Measurements from ENCODE around the gene CAMK1. TPM values are rescaled to one million over a fixed set of nuclear protein-coding genes. Genes with fewer than 3 reads are reported as not detected.
"Not testable (repeated sequence)": the region's sequence is repeated elsewhere in the genome, so short reads cannot be mapped to it uniquely, and the experiment has no call there.

Gene CAMK1
- total RNA-seq, 1 donor from 2014 or later, result 24.6 TPM

GRCh38 chr3:9777694-9778021 is 7.9 kb upstream of the CAMK1 start:
- no peak for ATAC-seq
- no peak for DNase-seq (ENCODE audit: low spot score)

- ATAC-seq, result no peak
These were observed 7.3 kb upstream of the CAMK1 start for GRCh38 chr3:9776896-9777693.

GRCh38 chr3:9771007-9771406 is 1.3 kb upstream of the CAMK1 start:
- not testable (repeated sequence) for ATAC-seq; DNase-seq (ENCODE audit: low spot score)

More at GRCh38 chr3:9776896-9777693, 7.3 kb upstream of the CAMK1 start:
- DNase-seq (ENCODE audit: low spot score), result no peak

GRCh38 chr3:9770276-9770812 is 597 bp upstream of the CAMK1 start:
- peak; percentile 99 for DNase-seq (ENCODE audit: low spot score)

GRCh38 chr3:9769012-9769411 is 735 bp downstream of the CAMK1 start:
- ATAC-seq (no peak), DNase-seq (ENCODE audit: low spot score) (no peak)

More at GRCh38 chr3:9770276-9770812, 597 bp upstream of the CAMK1 start:
- ATAC-seq, result peak; percentile 64

- no peak for DNase-seq (ENCODE audit: low spot score)
- no peak for ATAC-seq
These were observed 1.5 kb downstream of the CAMK1 start for GRCh38 chr3:9768141-9768775.

GRCh38 chr3:9767418-9767817 is 2.3 kb downstream of the CAMK1 start:
- no peak for ATAC-seq

GRCh38 chr3:9765865-9766264 is 3.9 kb downstream of the CAMK1 start:
- DNase-seq (ENCODE audit: low spot score), result no peak

More at GRCh38 chr3:9767418-9767817, 2.3 kb downstream of the CAMK1 start:
- DNase-seq (ENCODE audit: low spot score), result no peak

GRCh38 chr3:9762871-9763270 is 6.9 kb downstream of the CAMK1 start:
- DNase-seq (ENCODE audit: low spot score), result no peak
- ATAC-seq, result no peak

More at GRCh38 chr3:9765865-9766264, 3.9 kb downstream of the CAMK1 start:
- no peak for ATAC-seq

- no peak for DNase-seq (ENCODE audit: low spot score)
- ATAC-seq, result no peak
These were observed 7.8 kb downstream of the CAMK1 start for GRCh38 chr3:9761919-9762318.

- ATAC-seq, result no peak
- no peak for DNase-seq (ENCODE audit: low spot score)
These were observed 8.8 kb downstream of the CAMK1 start for GRCh38 chr3:9760779-9761505.

GRCh38 chr3:9757427-9757826 is 12.3 kb downstream of the CAMK1 start:
- ATAC-seq, result no peak
- no peak for DNase-seq (ENCODE audit: low spot score)

GRCh38 chr3:9754678-9755077 is 15.1 kb downstream of the CAMK1 start:
- no peak for DNase-seq (ENCODE audit: low spot score)
- no peak for ATAC-seq

- DNase-seq (ENCODE audit: low spot score) (no peak), ATAC-seq (peak; percentile 46)
These were observed 19.0 kb downstream of the CAMK1 start for GRCh38 chr3:9750556-9751411.

- DNase-seq (ENCODE audit: low spot score) (peak; percentile 98), ATAC-seq (peak; percentile 91)
These were observed 19.8 kb downstream of the CAMK1 start, which contains the start of gene OGG1 for GRCh38 chr3:9749645-9750555. Gene OGG1 (plus strand): TSS chr3:9749952. CDS start chr3:9750287, 335 bp downstream.

- ATAC-seq (no peak), DNase-seq (ENCODE audit: low spot score) (no peak)
These were observed 20.5 kb downstream of the CAMK1 start for GRCh38 chr3:9749296-9749644.

GRCh38 chr3:9748031-9748430 is 21.7 kb downstream of the CAMK1 start:
- ATAC-seq, result no peak
- DNase-seq (ENCODE audit: low spot score), result no peak

GRCh38 chr3:9747267-9747666 is 22.5 kb downstream of the CAMK1 start:
- DNase-seq (ENCODE audit: low spot score) (no peak), ATAC-seq (no peak)

GRCh38 chr3:9746330-9746729 is 23.4 kb downstream of the CAMK1 start:
- DNase-seq (ENCODE audit: low spot score), result no peak
- no peak for ATAC-seq
